ENCODE measurements around the gene GCNT4.
A peak's percentile ranks its signal among the peaks of the same experiment; 100 is the strongest.
"Not testable (repeated sequence)": the region's sequence is repeated elsewhere in the genome, so short reads cannot be mapped to it uniquely, and the experiment has no call there.

GCNT4 gene

GRCh38 chr5:75052192-75053053 is at the start of gene GCNT4:
GCNT4 (minus strand) TSS chr5:75052558; CDS start chr5:75030037, 22,521 bp downstream.
- peak in 1 of 3 donors; percentile 35 for DNase-seq (ENCODE audit: low read depth in 3 of 3, low spot score in 1 of 3)

DNA sequence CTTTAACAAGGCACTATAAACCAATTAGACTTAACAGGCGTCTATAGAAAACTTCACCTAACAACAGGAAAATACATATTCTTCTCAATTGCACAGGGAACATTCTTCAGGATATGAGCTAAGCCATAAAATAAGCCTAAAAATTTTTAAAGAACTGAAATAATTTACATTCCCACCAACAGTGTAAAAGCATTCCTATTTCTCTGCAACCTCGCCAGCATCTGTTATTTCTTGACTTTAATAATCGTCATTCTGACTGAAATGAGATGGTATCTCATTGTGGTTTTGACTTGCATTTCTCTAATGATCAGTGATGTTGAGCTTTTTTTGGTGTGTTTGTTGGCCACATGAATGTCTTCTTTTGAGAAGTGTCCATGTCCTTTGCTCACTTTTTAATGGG is 43.6 kb upstream of the GCNT4 start:
- not testable (repeated sequence) for DNase-seq (ENCODE audit: low read depth in 3 of 3, low spot score in 1 of 3)

- no peak for DNase-seq (ENCODE audit: low read depth in 3 of 3, low spot score in 1 of 3)
Observed at GRCh38 chr5:75091597-75091996, 39.2 kb upstream of the GCNT4 start.

DNA sequence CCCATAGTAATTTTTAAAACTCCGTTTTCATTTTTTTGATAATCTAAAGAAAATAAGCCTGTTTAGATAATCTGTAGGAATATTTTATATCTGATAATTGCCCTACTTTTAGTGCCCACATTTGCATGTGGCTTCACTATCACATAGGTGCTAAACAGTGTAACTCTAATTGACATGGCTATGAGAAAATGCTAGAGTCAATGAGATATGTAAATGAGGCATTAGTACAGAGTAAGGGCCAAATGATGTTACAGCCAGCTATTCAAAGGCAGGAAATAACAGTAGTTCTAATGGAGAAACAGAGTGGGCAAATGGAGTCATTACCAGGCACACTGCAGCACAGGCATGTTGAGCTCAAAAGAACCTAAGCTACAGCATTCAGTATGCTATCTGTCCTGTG is 37.3 kb upstream of the GCNT4 start:
- DNase-seq (ENCODE audit: low read depth in 3 of 3, low spot score in 1 of 3) = no peak

DNA sequence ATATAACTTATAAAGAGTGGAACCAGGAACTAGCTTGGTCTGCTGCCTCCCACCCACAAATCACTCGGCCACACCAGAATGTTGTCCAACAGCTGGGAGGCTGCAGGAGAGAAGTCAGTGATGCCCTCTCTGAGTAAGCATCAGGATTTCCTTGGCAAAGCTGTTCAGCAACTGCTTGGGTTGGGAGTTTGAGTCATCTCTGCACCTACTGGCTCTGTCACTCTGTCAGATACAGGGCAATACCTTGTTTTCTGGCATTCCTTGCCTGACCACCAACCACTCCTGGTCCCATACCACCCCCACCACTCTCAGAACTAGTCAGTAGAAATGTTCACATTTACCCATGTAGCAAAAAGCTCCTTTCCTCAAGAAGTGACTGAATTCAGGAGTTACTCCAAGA is 36.8 kb upstream of the GCNT4 start:
- no peak for DNase-seq (ENCODE audit: low read depth in 3 of 3, low spot score in 1 of 3)

DNA sequence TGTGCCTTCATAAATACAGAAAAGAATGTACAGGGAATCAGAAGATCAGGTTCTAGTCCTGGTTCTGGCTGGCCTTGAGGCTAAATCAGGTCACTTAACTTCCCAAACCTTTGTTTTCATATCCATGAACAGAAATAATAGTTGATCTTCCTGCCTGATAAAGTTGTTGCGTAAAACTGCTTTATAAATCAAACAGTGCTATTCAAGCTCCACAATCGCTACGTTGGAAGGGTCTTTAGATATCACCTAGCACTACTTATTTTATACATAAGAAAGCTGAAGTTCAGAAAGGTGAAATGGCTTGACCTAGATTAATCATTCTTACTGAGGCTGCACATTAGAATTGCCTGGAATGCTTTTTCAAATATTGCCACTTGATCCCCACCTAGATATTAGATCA is 36.3 kb upstream of the GCNT4 start:
- no peak for DNase-seq (ENCODE audit: low read depth in 3 of 3, low spot score in 1 of 3)

DNA sequence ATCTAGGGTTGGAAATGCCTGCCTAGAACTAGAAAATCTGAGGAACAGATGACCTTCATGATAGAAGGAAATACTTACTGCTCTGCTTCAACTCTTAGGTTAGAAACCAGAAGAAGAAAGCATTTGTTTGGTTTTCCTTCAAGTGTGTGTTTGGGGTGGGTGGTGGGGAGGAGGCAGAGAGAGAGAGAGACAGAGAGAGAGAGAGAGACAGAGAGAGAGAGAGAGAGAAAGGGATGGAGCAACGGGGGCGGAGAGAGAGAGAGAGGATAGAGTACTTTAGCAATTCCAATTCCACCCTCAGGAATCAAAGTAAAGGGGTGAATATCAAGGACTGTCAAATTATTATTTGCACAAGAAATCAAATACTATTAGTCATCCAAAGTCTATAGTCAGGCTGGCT is 29.2 kb upstream of the GCNT4 start:
- DNase-seq (ENCODE audit: low read depth in 3 of 3, low spot score in 1 of 3) = no peak

DNA sequence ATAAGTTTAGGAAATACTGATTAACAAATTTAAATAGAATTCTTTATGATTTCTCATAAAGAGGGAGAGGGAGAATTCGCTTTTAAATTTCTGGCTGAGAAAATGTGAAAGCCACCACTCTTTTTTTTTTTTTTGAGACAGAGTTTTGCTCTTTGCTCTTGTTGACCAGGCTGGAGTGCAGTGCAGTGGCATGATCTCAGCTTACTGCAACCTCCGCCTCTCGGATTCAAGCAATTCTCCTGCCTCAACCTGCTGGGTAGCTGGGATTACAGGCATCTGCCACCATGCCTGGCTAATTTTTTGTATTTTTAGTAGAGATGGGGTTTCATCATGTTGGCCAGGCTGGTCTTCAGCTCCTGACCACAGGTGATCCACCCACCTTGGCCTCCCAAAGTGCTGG is 27.0 kb upstream of the GCNT4 start:
- DNase-seq (ENCODE audit: low read depth in 3 of 3, low spot score in 1 of 3) = not testable (repeated sequence)

- DNase-seq (ENCODE audit: low read depth in 3 of 3, low spot score in 1 of 3) = no peak
Observed at GRCh38 chr5:75078027-75078426, 25.7 kb upstream of the GCNT4 start.

GRCh38 chr5:75072061-75072460 is 19.7 kb upstream of the GCNT4 start:
- DNase-seq (ENCODE audit: low read depth in 3 of 3, low spot score in 1 of 3) = no peak

DNA sequence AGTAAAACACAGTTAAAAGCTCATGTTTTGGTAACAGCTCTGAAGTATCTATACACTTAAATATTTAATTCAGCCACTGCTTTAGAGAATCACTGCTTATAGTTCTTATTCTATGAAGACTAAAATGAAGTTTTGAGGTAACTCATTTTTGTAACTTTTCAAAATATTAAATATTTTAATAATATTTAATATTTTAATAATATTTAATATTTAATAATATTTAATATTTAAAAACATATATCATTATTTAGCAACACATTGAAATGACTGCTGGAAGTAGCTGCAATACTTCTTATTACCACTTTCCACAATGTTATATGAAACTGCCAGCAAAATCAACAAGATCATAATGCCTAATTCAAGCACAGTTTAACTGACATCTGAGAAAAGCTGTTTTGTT is 18.7 kb upstream of the GCNT4 start:
- no peak for DNase-seq (ENCODE audit: low read depth in 3 of 3, low spot score in 1 of 3)

- DNase-seq (ENCODE audit: low read depth in 3 of 3, low spot score in 1 of 3) = no peak
Observed at GRCh38 chr5:75067434-75067833, 15.1 kb upstream of the GCNT4 start.

- no peak for DNase-seq (ENCODE audit: low read depth in 3 of 3, low spot score in 1 of 3)
Observed at GRCh38 chr5:75062925-75063531, 10.7 kb upstream of the GCNT4 start.

GRCh38 chr5:75059912-75060545 is 7.7 kb upstream of the GCNT4 start:
- DNase-seq (ENCODE audit: low read depth in 3 of 3, low spot score in 1 of 3) = peak in 1 of 3 donors; percentile 18

DNA sequence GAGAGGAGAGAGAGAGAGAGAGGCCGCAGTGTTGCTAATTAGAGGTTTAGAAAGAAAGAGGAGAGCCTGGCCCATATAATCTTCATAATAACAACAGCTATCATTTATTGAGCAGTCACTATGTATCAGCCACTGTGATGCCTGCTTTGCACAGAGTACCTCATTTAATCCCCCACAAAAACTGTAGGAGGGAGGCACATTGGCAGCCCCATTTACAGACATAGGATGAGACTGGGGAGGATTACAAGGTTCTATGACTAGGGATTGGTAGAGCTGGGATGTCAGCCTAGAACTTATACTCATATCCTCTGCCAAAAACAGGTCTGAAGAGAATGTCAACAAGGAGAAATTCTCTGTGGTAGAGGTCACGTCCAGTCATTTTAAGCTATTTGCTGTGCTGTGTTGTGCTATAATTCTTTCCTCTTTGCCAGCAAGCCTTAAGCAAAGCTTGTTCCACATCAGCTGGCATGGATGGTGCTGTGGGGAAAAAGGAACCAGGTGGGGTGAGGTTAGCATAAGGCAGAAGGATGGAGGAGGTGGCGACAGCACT is 6.7 kb upstream of the GCNT4 start:
- DNase-seq (ENCODE audit: low read depth in 3 of 3, low spot score in 1 of 3) = no peak

DNA sequence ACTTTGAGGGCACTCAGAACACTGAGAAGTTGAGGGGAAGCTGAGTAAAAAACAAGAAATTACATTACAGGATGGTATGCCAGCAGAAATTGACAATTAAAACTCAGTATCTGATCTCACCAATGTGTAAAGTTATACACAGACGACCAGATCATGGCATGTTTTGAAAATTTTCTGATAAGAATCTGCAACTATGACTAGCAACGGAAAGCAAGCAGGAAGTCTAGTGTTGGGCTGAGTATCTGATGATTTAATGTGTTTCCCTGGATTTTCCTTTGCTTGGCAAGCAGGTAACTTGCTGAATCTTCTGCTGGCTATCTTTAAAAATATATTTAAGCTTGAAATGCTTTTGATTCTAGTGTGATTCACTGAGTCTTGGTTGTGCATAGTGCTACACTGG is 5.2 kb upstream of the GCNT4 start:
- DNase-seq (ENCODE audit: low read depth in 3 of 3, low spot score in 1 of 3) = no peak

GRCh38 chr5:75055727-75056144 is 3.4 kb upstream of the GCNT4 start:
- DNase-seq (ENCODE audit: low read depth in 3 of 3, low spot score in 1 of 3) = no peak

GRCh38 chr5:75054134-75054930 is 2.0 kb upstream of the GCNT4 start:
- DNase-seq (ENCODE audit: low read depth in 3 of 3, low spot score in 1 of 3) = no peak

GRCh38 chr5:75053304-75054133 is 1.2 kb upstream of the GCNT4 start:
- DNase-seq (ENCODE audit: low read depth in 3 of 3, low spot score in 1 of 3) = peak in 2 of 3 donors; percentile 17 to 37

DNA sequence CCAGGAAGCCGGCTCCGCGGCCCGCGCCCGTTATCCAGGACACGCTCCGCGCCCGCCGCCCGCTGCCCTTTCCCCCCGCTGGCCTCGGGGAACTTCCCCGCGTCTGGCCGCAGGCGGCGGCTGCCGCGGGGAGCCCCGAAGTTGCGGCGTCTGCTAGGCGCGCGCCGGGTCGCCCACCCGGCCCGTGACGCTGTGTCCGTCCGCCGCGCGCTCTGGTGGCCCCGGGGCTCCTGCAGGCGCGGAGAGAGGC is 621 bp upstream of the GCNT4 start:
- no peak for DNase-seq (ENCODE audit: low read depth in 3 of 3, low spot score in 1 of 3)

Data from stimulated activated CD4-positive, alpha-beta T cell treated with anti-CD3 and anti-CD28 coated beads, TNF-alpha, amount 100 ng/mL, for 1 hour (primary cell).